Ishikawa (cell line): ENCODE results near the gene UGT2B7.

ENCODE experiments used
- CEBPB ChIP-seq: IDR thresholded peaks from 2 replicates; pipeline ENCODE4 v1.6.1; 2012
- CREB1 ChIP-seq: IDR thresholded peaks from 2 replicates; pipeline ENCODE4 v1.6.1; 2012; ENCODE audit warnings: low read depth
- EGR1 ChIP-seq: IDR thresholded peaks from 2 replicates; pipeline ENCODE4 v1.6.1; 2012
- EP300 ChIP-seq: IDR thresholded peaks from 2 replicates; pipeline ENCODE4 v1.6.1; 2012; ENCODE audit warnings: borderline replicate concordance
- FOXM1 ChIP-seq: IDR thresholded peaks from 2 replicates; pipeline ENCODE4 v1.6.1; 2012; ENCODE audit warnings: low read depth, borderline replicate concordance
- MAX ChIP-seq: IDR thresholded peaks from 2 replicates; pipeline ENCODE4 v1.6.1; 2012
- NFIC ChIP-seq: IDR thresholded peaks from 2 replicates; pipeline ENCODE4 v1.6.1; 2012
- RAD21 ChIP-seq: IDR thresholded peaks from 2 replicates; pipeline ENCODE4 v1.6.1; 2012; ENCODE audit warnings: low read depth
- TAF1 ChIP-seq: IDR thresholded peaks from 2 replicates; pipeline ENCODE4 v1.6.1; 2012; ENCODE audit warnings: low read depth, mild to moderate bottlenecking
- TCF12 ChIP-seq: IDR thresholded peaks from 2 replicates; pipeline ENCODE4 v1.6.1; 2012; ENCODE audit warnings: low read depth
- TEAD4 ChIP-seq: IDR thresholded peaks from 2 replicates; pipeline ENCODE4 v1.6.1; 2012
- YY1 ChIP-seq: IDR thresholded peaks from 2 replicates; pipeline ENCODE4 v1.6.1; 2012; ENCODE audit warnings: low read depth
- ZBTB7A ChIP-seq: IDR thresholded peaks from 2 replicates; pipeline ENCODE4 v1.6.1; 2012; ENCODE audit warnings: low read depth
- TF ChIP-seq, protein P1 (sequence below): IDR thresholded peaks from 2 replicates; pipeline ENCODE4 v1.6.1; 2012
- TF ChIP-seq, protein P2 (sequence below): IDR thresholded peaks from 2 replicates; pipeline ENCODE4 v1.6.1; 2012; ENCODE audit warnings: low read depth, mild to moderate bottlenecking

Gene UGT2B7

GRCh38 chr4:69054578-69055200 lies 41.6 kb upstream of the UGT2B7 start:
- TF ChIP-seq CREB1 (no peak), EP300 (no peak), FOXM1 (no peak), MAX (no peak), NFIC (no peak)
- TF ChIP-seq, protein P1, sequence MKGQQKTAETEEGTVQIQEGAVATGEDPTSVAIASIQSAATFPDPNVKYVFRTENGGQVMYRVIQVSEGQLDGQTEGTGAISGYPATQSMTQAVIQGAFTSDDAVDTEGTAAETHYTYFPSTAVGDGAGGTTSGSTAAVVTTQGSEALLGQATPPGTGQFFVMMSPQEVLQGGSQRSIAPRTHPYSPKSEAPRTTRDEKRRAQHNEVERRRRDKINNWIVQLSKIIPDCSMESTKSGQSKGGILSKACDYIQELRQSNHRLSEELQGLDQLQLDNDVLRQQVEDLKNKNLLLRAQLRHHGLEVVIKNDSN = no peak

DNA sequence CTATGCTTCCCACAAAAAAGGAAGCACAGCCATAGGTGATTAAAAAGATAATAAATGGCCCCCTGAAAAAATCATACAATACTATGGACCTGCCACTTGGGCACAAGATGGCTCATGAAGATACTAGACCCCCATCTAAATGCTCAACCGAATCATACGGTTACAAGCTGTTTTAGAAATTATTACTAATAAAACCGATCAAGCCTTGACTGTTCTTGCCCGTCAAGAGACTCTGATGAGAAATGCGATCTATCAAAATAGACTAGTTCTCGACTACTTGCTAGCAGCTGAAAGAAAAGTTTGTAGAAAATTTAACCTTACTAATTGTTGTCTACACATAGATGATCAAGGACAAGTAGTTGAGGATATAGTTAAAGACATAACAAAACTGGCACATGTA lies 40.1 kb upstream of the UGT2B7 start:
- no peak for TF ChIP-seq MAX
- TF ChIP-seq CREB1 = no peak
- no peak for TF ChIP-seq EGR1

DNA sequence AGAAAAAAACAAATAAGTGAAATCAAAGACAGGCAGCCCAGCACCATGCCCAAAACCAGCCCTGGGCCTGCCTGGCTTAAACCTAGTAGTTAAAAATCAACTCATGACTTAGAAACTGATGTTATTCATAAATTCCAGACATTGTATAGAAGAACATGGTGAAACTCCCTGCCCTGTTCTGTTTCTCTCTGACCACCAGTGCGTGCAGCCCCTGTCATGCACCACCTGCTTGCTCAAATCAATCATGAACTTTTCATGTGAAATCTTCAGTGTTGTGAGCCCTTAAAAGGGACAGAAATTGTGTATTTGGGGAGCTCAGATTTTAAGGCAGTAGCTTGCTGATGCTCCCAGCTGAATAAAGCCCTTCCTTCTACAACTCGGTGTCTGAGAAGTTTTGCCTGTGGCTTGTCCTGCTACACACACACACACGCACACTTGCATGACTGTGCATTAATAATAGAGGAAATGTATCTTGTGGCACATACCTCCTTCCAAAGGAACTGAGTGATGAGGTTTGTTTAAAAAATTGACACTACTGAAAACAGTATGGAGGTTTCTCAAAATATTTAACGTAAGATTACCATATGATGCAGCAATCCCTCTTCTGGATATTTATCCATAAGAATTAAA lies 39.2 kb upstream of the UGT2B7 start:
- TF ChIP-seq CEBPB (no peak), TCF12 (no peak), RAD21 (no peak), YY1 (no peak), MAX (no peak), FOXM1 (no peak), CREB1 (no peak), EP300 (no peak), ZBTB7A (no peak), TEAD4 (no peak), TAF1 (no peak), NFIC (no peak)

DNA sequence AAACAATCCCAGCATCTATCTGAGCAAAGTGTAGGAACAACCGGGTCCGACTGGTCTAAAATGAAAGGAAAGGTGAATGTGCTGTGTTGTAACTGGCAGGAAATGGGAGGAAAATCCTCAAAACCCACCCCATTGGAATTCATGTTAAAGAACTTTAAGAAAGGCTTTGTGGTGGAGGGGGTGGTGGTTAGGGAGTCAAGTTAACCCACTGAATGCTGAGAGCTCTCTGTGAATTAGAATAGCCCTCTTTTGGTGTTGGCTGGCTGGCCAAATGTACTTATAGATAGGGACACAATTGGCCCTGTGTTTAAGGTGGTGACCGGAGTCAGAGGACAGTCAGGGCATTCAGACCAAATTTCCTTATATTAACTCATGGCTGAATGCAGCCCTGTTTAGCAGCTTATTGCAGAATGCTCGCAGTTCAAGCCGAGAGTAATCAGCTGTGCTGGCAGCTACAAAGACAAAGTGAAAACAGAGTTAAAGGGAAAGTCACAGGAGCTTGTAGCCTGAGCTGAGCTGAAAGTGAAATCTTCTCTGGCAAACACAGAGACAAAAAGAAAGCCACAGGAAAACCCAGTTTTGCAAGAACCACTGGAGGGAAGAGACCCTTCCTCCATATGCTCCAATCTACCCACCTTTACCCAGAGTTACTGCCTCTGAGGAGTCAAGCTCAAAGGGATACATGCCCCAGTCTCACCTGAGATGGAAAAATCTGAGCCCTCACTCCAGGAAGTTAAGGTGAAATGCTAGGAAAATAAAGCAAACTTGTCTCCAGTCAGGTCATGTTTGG lies 38.5 kb upstream of the UGT2B7 start:
- no peak for TF ChIP-seq YY1
- no peak for TF ChIP-seq MAX
- TF ChIP-seq FOXM1 = no peak
- no peak for TF ChIP-seq CEBPB
- TF ChIP-seq EP300 = no peak
- no peak for TF ChIP-seq NFIC
- no peak for TF ChIP-seq ZBTB7A
- no peak for TF ChIP-seq TAF1
- no peak for TF ChIP-seq TCF12
- TF ChIP-seq CREB1 = no peak
- TF ChIP-seq EGR1 = no peak
- TF ChIP-seq, protein P1 = no peak
- no peak for TF ChIP-seq RAD21
- no peak for TF ChIP-seq TEAD4
- TF ChIP-seq, protein P2, sequence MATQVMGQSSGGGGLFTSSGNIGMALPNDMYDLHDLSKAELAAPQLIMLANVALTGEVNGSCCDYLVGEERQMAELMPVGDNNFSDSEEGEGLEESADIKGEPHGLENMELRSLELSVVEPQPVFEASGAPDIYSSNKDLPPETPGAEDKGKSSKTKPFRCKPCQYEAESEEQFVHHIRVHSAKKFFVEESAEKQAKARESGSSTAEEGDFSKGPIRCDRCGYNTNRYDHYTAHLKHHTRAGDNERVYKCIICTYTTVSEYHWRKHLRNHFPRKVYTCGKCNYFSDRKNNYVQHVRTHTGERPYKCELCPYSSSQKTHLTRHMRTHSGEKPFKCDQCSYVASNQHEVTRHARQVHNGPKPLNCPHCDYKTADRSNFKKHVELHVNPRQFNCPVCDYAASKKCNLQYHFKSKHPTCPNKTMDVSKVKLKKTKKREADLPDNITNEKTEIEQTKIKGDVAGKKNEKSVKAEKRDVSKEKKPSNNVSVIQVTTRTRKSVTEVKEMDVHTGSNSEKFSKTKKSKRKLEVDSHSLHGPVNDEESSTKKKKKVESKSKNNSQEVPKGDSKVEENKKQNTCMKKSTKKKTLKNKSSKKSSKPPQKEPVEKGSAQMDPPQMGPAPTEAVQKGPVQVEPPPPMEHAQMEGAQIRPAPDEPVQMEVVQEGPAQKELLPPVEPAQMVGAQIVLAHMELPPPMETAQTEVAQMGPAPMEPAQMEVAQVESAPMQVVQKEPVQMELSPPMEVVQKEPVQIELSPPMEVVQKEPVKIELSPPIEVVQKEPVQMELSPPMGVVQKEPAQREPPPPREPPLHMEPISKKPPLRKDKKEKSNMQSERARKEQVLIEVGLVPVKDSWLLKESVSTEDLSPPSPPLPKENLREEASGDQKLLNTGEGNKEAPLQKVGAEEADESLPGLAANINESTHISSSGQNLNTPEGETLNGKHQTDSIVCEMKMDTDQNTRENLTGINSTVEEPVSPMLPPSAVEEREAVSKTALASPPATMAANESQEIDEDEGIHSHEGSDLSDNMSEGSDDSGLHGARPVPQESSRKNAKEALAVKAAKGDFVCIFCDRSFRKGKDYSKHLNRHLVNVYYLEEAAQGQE = no peak

- TF ChIP-seq TEAD4 = no peak
- no peak for TF ChIP-seq MAX
- TF ChIP-seq TCF12 = no peak
- no peak for TF ChIP-seq YY1
- TF ChIP-seq, protein P1 = no peak
- no peak for TF ChIP-seq CREB1
- no peak for TF ChIP-seq FOXM1
- no peak for TF ChIP-seq CEBPB
- TF ChIP-seq ZBTB7A = no peak
Measured at GRCh38 chr4:69058410-69059059, 37.7 kb upstream of the UGT2B7 start.
